AG04450 (cell line): ENCODE results near the gene WDR47. TPM values are rescaled to one million over a fixed set of nuclear protein-coding genes. Genes with fewer than 3 reads are reported as not detected.
"Not testable (repeated sequence)": the region's sequence is repeated elsewhere in the genome, so short reads cannot be mapped to it uniquely, and the experiment has no call there.

Experiments
- CTCF ChIA-PET: fragments of 300-600, 350-600 bp; formaldehyde crosslinking; extraction: SDS; loops from one replicate; lab custom pipeline; 2022; ENCODE audit warnings: antibody characterized with exemption, inconsistent platforms; lab: Charles Lee
- POLR2A ChIA-PET: fragments of 350-600 bp; formaldehyde crosslinking; extraction: SDS; loops from one replicate; lab custom pipeline; 2021; ENCODE audit warnings: antibody characterized with exemption, inconsistent platforms; lab: Yijun Ruan, JAX
- DNase-seq: peaks from one replicate; pipeline ENCODE4 v3.0.0-alpha.2; 2011; ENCODE audit warnings: low read depth, low spot score
- H3K27ac ChIP-seq: one replicate; pipeline ENCODE4 v1.5.1; 2012; ENCODE audit warnings: low read depth, low read length, control low read depth
- H3K27me3 ChIP-seq: one replicate; pipeline ENCODE4 v1.6.0; 2012; ENCODE audit warnings: low read length; ENCODE audit not compliant: control insufficient read depth, insufficient read depth
- H3K4me3 ChIP-seq: 2 replicates; pipeline ENCODE4 v1.5.1; 2011; ENCODE audit warnings: mild to moderate bottlenecking, low read depth, low read length, control low read depth
- H3K9me3 ChIP-seq: 2 replicates; pipeline ENCODE4 v1.5.1; 2012; ENCODE audit warnings: low read length; ENCODE audit not compliant: control insufficient read depth, insufficient read depth
- polyA plus RNA-seq: library from polyadenylated mRNA; depleted of rRNA; stranded (reverse); fragments of >200 nt; gene quantifications from 2 replicates; pipeline ENCODE4 v1.2.3, GENCODE V29; 2011
- TF ChIP-seq, protein P1 (sequence below): IDR thresholded peaks from 2 replicates; pipeline ENCODE4 v1.5.1; 2011; ENCODE audit warnings: low read depth, low read length, control low read depth, inconsistent platforms

WDR47 gene
- polyA plus RNA-seq, 1 experiment = 23.1 TPM

DNA sequence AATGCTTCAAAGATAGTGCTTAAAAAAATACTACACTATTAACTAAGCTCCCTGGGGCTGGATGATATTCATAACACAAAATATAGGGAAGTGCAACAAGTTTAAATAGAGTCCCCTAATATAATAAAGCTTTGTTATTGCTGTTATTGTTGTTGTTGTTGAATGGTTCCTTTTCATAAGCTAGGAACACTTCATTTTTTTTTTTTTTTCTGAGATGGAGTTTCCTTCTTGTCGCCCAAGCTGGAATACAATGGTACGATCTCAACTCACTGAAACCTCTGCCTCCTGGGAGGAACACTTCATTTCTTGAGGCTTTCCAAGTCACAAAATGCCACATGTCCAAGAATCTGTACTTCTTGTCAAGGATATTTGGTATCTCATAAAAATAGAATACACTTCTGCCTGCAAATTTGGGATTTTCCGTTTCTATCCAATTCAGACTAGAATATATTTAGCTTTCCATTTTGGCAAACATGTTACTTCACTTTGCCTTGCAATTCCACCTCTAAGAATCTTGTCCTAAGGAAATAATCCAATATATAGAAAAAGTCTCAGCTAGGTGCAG, 21.1 kb downstream of the WDR47 start:
- no peak overlapping the region for H3K4me3 ChIP-seq
- TF ChIP-seq, protein P1, sequence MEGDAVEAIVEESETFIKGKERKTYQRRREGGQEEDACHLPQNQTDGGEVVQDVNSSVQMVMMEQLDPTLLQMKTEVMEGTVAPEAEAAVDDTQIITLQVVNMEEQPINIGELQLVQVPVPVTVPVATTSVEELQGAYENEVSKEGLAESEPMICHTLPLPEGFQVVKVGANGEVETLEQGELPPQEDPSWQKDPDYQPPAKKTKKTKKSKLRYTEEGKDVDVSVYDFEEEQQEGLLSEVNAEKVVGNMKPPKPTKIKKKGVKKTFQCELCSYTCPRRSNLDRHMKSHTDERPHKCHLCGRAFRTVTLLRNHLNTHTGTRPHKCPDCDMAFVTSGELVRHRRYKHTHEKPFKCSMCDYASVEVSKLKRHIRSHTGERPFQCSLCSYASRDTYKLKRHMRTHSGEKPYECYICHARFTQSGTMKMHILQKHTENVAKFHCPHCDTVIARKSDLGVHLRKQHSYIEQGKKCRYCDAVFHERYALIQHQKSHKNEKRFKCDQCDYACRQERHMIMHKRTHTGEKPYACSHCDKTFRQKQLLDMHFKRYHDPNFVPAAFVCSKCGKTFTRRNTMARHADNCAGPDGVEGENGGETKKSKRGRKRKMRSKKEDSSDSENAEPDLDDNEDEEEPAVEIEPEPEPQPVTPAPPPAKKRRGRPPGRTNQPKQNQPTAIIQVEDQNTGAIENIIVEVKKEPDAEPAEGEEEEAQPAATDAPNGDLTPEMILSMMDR = no peak
- no peaks in the 10 kb centered on the region for H3K27me3 ChIP-seq
- no peak overlapping the region for H3K27ac ChIP-seq
- ChIA-PET POLR2A (no interaction called here), CTCF (interaction anchor here (0.6 to 0.7 kb wide), 2 partner anchors 14 to 55 kb away, joined by 4 to 7 read pairs; no protein-coding TSS in a partner anchor)
- DNase-seq = no peak
- no peaks in the 10 kb centered on the region for H3K9me3 ChIP-seq

DNA sequence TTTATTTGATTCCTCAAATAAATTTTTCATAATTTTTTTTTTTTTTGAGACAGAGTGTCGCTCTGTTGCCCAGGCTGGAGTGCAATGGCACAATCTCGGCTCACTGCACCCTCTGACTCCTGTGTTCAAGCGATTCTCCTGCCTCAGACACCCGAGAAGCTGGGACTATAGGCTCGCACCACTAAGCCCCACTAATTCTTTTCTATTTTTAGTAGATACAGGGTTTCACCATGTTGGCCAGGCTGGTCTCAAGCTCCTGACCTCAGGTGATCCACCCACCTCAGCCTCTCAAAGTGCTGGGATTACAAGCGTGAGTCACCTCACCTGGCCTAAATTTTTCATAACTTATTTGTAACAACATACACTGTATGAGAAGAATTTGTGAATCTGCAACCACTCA, 24.2 kb downstream of the WDR47 start:
- CTCF ChIA-PET, DNase-seq, H3K27me3 ChIP-seq, H3K4me3 ChIP-seq, H3K27ac ChIP-seq, H3K9me3 ChIP-seq: not testable (repeated sequence)
- POLR2A ChIA-PET = interaction anchor here (0.7 kb wide), 1 partner anchor 10 kb away, joined by 3 read pairs; no protein-coding TSS in a partner anchor

DNA sequence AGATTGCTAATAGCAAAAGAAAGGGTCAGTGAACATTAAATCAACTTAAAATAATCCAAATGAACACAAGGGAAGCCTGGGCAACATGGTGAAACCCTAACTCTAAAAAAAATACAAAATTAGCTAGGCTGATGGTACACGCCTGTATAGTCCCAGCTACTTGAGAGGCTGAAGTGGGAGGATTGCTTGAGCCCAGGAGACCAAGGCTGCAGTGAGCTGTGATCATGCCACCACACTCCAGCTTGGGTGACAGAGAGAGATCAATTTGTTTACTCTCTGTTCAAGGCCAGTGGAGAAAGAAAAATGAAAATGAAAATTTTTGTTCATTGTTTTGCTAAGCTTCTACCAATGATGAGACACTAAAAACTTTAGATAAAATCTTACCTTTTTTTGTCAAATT, 24.8 kb downstream of the WDR47 start:
- TF ChIP-seq, protein P1 = no peak
- CTCF ChIA-PET = interaction anchor here (1.3 kb wide), 1 partner anchor 11 kb away, joined by 8 read pairs; no protein-coding TSS in a partner anchor
- Histone ChIP-seq H3K4me3 (no peak overlapping the region), H3K27me3 (no peaks in the 10 kb centered on the region), H3K27ac (no peak overlapping the region), H3K9me3 (no peaks in the 10 kb centered on the region)
- POLR2A ChIA-PET = no interaction called here
- no peak for DNase-seq

DNA sequence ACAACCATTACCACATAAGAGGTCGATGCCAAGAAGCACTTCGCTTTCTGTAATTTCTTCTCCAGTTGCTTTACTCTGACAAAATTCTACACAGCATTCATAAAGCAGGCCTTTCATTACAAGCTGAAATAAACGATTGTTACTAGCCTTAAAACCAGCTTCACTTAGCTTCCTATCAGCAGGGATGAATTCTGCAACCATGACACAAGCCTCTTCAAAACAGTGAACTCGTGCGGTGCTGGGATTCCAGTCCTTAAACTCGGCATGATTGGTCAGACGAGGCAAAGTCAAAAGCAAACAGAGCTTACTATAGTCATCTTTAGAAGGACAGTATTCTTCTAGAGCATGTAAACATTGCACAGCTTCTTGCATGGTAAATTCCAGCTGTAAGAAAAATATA, 30.6 kb downstream of the WDR47 start:
- CTCF ChIA-PET = interaction anchor here (0.6 to 2.0 kb wide), 3 partner anchors 16 to 191 kb away, joined by 4 to 12 read pairs (median 5); no protein-coding TSS in a partner anchor
- H3K4me3 ChIP-seq = no peak overlapping the region
- DNase-seq = no peak
- no peaks in the 10 kb centered on the region for H3K9me3 ChIP-seq
- POLR2A ChIA-PET = no interaction called here
- TF ChIP-seq, protein P1 = no peak
- no peak overlapping the region for H3K27ac ChIP-seq
- no peaks in the 10 kb centered on the region for H3K27me3 ChIP-seq

DNA sequence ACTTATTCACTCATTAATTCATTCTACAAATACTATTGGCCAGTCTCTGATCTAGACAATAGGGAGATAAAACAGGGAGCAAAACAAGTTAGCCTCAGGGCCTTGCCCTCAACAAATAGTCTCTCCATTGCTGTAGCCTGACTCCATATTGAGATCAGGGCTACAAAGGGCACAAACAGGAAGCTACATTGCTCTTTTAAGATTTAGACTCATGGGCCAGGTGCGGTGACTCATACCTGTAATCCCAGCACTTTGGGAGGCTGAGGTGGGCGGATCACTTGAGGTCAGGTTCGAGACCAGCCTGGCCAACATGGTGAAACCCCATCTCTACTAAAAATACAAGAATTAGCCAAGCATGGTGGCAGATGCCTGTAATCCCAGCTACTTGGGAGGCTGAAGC, 45.3 kb downstream of the WDR47 start:
- CTCF ChIA-PET, H3K27me3 ChIP-seq, H3K27ac ChIP-seq, H3K4me3 ChIP-seq, DNase-seq, H3K9me3 ChIP-seq, POLR2A ChIA-PET: not testable (repeated sequence)

DNA sequence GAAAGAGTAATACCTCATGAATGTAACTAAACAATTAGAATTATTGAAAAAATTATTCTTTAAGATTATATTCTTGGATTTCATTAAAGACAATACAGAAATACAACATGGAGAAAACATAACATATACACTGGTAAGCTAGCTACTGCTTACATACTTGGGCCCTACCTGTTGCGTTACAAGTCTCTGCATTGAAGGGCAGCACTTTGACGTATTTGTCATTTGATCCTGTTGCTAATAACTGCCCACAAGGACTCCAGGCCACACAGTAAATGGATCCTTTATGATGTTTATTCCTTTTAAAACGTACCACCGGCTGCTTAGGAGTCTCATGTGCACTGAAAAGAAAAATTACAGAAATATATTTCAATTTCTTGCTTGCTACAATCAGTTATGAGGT, 58.8 kb downstream of the WDR47 start:
- no peak overlapping the region for H3K27ac ChIP-seq
- H3K4me3 ChIP-seq = no peak overlapping the region
- H3K27me3 ChIP-seq = no peaks in the 10 kb centered on the region
- no peak for DNase-seq
- POLR2A ChIA-PET = no interaction called here
- CTCF ChIA-PET = interaction anchor here (1.0 kb wide), 1 partner anchor 31 kb away, joined by 4 read pairs; no protein-coding TSS in a partner anchor
- no peaks in the 10 kb centered on the region for H3K9me3 ChIP-seq
- TF ChIP-seq, protein P1 = no peak
